ENCODE data around the gene GSE1. TPM values are rescaled to one million over a fixed set of nuclear protein-coding genes. Genes with fewer than 3 reads are reported as not detected.

GSE1 gene
- total RNA-seq, 1 experiment from 2014 or later: 90.2 TPM

DNA sequence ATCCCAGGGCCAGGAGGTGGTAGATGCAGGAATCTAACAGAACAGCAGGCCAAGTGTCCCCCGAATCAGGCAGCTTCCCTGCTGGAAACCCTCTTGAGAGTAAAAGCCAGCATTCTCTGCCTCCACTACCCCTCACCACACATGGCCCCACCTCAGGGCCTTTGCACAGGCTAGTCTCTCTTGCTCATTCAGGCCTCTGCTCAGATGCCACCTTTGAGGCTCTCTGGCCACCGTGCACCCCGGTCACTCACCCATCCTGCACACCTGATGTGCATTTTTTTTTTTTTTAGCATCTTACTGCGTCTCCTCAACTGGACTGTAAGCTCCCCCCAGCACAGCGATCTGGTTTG, 34.5 kb upstream of the GSE1 start (continued):
- TF ChIP-seq, protein P1, sequence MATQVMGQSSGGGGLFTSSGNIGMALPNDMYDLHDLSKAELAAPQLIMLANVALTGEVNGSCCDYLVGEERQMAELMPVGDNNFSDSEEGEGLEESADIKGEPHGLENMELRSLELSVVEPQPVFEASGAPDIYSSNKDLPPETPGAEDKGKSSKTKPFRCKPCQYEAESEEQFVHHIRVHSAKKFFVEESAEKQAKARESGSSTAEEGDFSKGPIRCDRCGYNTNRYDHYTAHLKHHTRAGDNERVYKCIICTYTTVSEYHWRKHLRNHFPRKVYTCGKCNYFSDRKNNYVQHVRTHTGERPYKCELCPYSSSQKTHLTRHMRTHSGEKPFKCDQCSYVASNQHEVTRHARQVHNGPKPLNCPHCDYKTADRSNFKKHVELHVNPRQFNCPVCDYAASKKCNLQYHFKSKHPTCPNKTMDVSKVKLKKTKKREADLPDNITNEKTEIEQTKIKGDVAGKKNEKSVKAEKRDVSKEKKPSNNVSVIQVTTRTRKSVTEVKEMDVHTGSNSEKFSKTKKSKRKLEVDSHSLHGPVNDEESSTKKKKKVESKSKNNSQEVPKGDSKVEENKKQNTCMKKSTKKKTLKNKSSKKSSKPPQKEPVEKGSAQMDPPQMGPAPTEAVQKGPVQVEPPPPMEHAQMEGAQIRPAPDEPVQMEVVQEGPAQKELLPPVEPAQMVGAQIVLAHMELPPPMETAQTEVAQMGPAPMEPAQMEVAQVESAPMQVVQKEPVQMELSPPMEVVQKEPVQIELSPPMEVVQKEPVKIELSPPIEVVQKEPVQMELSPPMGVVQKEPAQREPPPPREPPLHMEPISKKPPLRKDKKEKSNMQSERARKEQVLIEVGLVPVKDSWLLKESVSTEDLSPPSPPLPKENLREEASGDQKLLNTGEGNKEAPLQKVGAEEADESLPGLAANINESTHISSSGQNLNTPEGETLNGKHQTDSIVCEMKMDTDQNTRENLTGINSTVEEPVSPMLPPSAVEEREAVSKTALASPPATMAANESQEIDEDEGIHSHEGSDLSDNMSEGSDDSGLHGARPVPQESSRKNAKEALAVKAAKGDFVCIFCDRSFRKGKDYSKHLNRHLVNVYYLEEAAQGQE (IDR thresholded peaks at IDR 0.05; ENCODE audit: low read depth): no peak
- TF ChIP-seq, protein P2, sequence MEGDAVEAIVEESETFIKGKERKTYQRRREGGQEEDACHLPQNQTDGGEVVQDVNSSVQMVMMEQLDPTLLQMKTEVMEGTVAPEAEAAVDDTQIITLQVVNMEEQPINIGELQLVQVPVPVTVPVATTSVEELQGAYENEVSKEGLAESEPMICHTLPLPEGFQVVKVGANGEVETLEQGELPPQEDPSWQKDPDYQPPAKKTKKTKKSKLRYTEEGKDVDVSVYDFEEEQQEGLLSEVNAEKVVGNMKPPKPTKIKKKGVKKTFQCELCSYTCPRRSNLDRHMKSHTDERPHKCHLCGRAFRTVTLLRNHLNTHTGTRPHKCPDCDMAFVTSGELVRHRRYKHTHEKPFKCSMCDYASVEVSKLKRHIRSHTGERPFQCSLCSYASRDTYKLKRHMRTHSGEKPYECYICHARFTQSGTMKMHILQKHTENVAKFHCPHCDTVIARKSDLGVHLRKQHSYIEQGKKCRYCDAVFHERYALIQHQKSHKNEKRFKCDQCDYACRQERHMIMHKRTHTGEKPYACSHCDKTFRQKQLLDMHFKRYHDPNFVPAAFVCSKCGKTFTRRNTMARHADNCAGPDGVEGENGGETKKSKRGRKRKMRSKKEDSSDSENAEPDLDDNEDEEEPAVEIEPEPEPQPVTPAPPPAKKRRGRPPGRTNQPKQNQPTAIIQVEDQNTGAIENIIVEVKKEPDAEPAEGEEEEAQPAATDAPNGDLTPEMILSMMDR (IDR thresholded peaks at IDR 0.05 in 2 of 3, conservative IDR thresholded peaks at IDR 0.05 in 1 of 3; ENCODE audit: borderline replicate concordance in 1 of 3, insufficient read depth in 1 of 3, low read depth in 2 of 3, low read length in 2 of 3): no peak

DNA sequence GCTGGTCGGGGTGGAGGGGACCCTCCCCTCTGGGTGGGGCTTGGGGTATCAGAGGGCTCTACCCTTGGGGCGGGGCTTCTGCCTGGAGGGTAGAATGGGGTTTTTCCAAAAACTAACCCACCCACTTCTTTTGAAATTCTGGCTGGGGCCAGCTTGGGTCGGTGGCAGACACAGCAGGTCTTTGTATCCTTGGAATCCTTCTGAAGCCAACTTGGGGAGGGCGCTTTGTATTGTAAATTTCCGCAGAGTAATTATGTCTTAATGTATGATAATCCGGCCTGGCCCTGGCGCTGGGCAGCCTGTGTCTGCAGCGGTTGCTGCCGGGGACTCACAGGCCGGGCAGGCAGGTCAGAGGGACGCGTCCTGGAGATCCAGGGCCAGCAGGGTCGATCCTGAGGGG, 33.9 kb upstream of the GSE1 start:
- Histone ChIP-seq H4K20me1 (ENCODE audit: insufficient read depth) (no peaks in the 10 kb centered on the region), H3K79me2 (ENCODE audit: insufficient read depth, low read length) (no peaks in the 10 kb centered on the region)
- TF ChIP-seq FOSL1 (IDR thresholded peaks at IDR 0.05; ENCODE audit: low read depth) (no peak), SP1 (IDR thresholded peaks at IDR 0.05; ENCODE audit: low read depth) (no peak), EZH2phosphoT487 (IDR thresholded peaks at IDR 0.05; ENCODE audit: borderline replicate concordance) (no peak), POLR2AphosphoS5 (IDR thresholded peaks at IDR 0.05; ENCODE audit: low read depth, low read length) (no peak), ZNF274 (IDR thresholded peaks at IDR 0.05; ENCODE audit: low read depth, low read length) (no peak), SRF (IDR thresholded peaks at IDR 0.05; ENCODE audit: low read depth) (no peak), YY1 (IDR thresholded peaks at IDR 0.05; ENCODE audit: extremely low read depth, insufficient replicate concordance, low read depth, low read length) (no peak), CEBPB (IDR thresholded peaks at IDR 0.05; ENCODE audit: low read depth) (no peak), POLR2A (IDR thresholded peaks at IDR 0.05; ENCODE audit: borderline replicate concordance, extremely low read depth, insufficient read depth, insufficient read length) (no peak), TCF7L2 (IDR thresholded peaks at IDR 0.05; ENCODE audit: borderline replicate concordance, extremely low read depth, insufficient read depth, insufficient read length) (no peak), EZH2 (IDR thresholded peaks at IDR 0.05) (no peak), EGR1 (IDR thresholded peaks at IDR 0.05; ENCODE audit: low read depth) (no peak)
- TF ChIP-seq, protein P3, sequence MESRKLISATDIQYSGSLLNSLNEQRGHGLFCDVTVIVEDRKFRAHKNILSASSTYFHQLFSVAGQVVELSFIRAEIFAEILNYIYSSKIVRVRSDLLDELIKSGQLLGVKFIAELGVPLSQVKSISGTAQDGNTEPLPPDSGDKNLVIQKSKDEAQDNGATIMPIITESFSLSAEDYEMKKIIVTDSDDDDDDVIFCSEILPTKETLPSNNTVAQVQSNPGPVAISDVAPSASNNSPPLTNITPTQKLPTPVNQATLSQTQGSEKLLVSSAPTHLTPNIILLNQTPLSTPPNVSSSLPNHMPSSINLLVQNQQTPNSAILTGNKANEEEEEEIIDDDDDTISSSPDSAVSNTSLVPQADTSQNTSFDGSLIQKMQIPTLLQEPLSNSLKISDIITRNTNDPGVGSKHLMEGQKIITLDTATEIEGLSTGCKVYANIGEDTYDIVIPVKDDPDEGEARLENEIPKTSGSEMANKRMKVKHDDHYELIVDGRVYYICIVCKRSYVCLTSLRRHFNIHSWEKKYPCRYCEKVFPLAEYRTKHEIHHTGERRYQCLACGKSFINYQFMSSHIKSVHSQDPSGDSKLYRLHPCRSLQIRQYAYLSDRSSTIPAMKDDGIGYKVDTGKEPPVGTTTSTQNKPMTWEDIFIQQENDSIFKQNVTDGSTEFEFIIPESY (IDR thresholded peaks at IDR 0.05; ENCODE audit: extremely low read depth, insufficient replicate concordance, low read length): no peak
- TF ChIP-seq, protein P2 (IDR thresholded peaks at IDR 0.05 in 2 of 3, conservative IDR thresholded peaks at IDR 0.05 in 1 of 3; ENCODE audit: borderline replicate concordance in 1 of 3, insufficient read depth in 1 of 3, low read depth in 2 of 3, low read length in 2 of 3): no peak

More for the DNA sequence above, 33.9 kb upstream of the GSE1 start:
- intact Hi-C loops (cut with micrococcal nuclease): no loop called here
- DNase-seq (ENCODE audit: low read depth, low spot score) (no peak), ATAC-seq (no peak)
- BruUV-seq (replicated peaks): no TSS peak
- Histone ChIP-seq H3K9ac (ENCODE audit: low read length) (no peak overlapping the region), H3K36me3 (ENCODE audit: control insufficient read depth in 1 of 2, insufficient read depth in 2 of 2, low read length in 2 of 2) (no peaks in the 10 kb centered on the region), H3K4me2 (ENCODE audit: low read length) (no peak overlapping the region), H3K9me2 (ENCODE audit: insufficient read depth) (no peaks in the 10 kb centered on the region), H3K27me3 (ENCODE audit: insufficient read depth, low read length) (no peaks in the 10 kb centered on the region), H3K4me3 (replicated peaks in 1 of 2; ENCODE audit: low read depth in 1 of 2, low read length in 2 of 2) (no peak overlapping the region), H3K4me1 (ENCODE audit: control insufficient read depth in 1 of 2, insufficient read depth in 2 of 2, low read length in 2 of 2) (peaks cover 2 to 7% of the 10 kb centered on the region in 2 experiments; a peak in 1 of 4 replicates), H3K9me3 (ENCODE audit: control insufficient read depth in 1 of 2, insufficient read depth in 1 of 2, low read depth in 1 of 2, low read length in 2 of 2) (no peaks in the 10 kb centered on the region), H3K27ac (ENCODE audit: low read depth, low read length) (no peak overlapping the region), H2AFZ (ENCODE audit: low read depth, low read length, poor library complexity, severe bottlenecking) (no peak overlapping the region)
- ChIA-PET CTCF (no interaction called here), POLR2A (no interaction called here), RAD21 (ENCODE audit: low non-redundant PET in 1 of 2, low total read pairs in 2 of 2, uncharacterized antibody in 2 of 2, unreplicated experiment in 2 of 2) (no interaction called here)
